CD4-positive, alpha-beta T cell treated with Interleukin-17A for 1 hour (primary cell): ENCODE measurements around the gene TCP11X1.
"Not testable (repeated sequence)": the region's sequence is repeated elsewhere in the genome, so short reads cannot be mapped to it uniquely, and the experiment has no call there.

Experiments used
- DNase-seq: peaks from one replicate; pipeline ENCODE4 v3.0.0-alpha.2; 2020

The TCP11X1 gene

GRCh38 chrX:102214986-102215385 is at the start of gene TCP11X1:
TCP11X1 (plus strand) TSS chrX:102215301.
- DNase-seq = not testable (repeated sequence)

- DNase-seq = no peak
Measured at GRCh38 chrX:102185967-102186720, 29.0 kb upstream of the TCP11X1 start.

- not testable (repeated sequence) for DNase-seq
Measured at GRCh38 chrX:102207940-102208339, 7.2 kb upstream of the TCP11X1 start.

GRCh38 chrX:102216497-102216896 is 1.4 kb downstream of the TCP11X1 start:
- not testable (repeated sequence) for DNase-seq

GRCh38 chrX:102235678-102236077 is 20.6 kb downstream of the TCP11X1 start:
- DNase-seq = not testable (repeated sequence)

- DNase-seq = not testable (repeated sequence)
Measured at GRCh38 chrX:102240265-102240664, 25.2 kb downstream of the TCP11X1 start.

GRCh38 chrX:102246893-102247292 is 31.8 kb downstream of the TCP11X1 start, which contains the start of gene NXF2:
NXF2 (plus strand) TSS chrX:102247167; CDS start chrX:102307079, 59,912 bp downstream.
- not testable (repeated sequence) for DNase-seq

GRCh38 chrX:102272231-102272630 is 57.1 kb downstream of the TCP11X1 start:
- not testable (repeated sequence) for DNase-seq
